H9 (cell line): ENCODE results near the gene YWHAH. TPM values are rescaled to one million over a fixed set of nuclear protein-coding genes. Genes with fewer than 3 reads are reported as not detected.

Source experiments
- DNase-seq: peaks from one replicate; pipeline ENCODE4 v3.0.0-alpha.2; 2017
- H2AFZ ChIP-seq: one replicate; pipeline ENCODE4 v1.6.1; 2013; ENCODE audit warnings: mild to moderate bottlenecking, low read length, control low read depth, moderate library complexity
- H2AK5ac ChIP-seq: 2 replicates; pipeline ENCODE4 v1.6.1; 2013; ENCODE audit warnings: low read length, control low read depth, mixed read lengths; ENCODE audit not compliant: insufficient read length
- H2BK120ac ChIP-seq: one replicate; pipeline ENCODE4 v1.6.1; 2013; ENCODE audit warnings: low read depth, mild to moderate bottlenecking, low read length, control low read depth, inconsistent platforms; ENCODE audit not compliant: poor library complexity, severe bottlenecking
- H2BK12ac ChIP-seq: 2 replicates; pipeline ENCODE4 v1.6.1; 2013; ENCODE audit warnings: low read length, control low read depth, mixed read lengths, low read depth; ENCODE audit not compliant: insufficient read length
- H2BK15ac ChIP-seq: 2 replicates; pipeline ENCODE4 v1.6.1; 2013; ENCODE audit warnings: low read depth, low read length, control low read depth
- H2BK20ac ChIP-seq: one replicate; pipeline ENCODE4 v1.6.1; 2013; ENCODE audit warnings: low read depth, mild to moderate bottlenecking, low read length, control low read depth, inconsistent platforms; ENCODE audit not compliant: poor library complexity, severe bottlenecking
- H2BK5ac ChIP-seq: 2 replicates; pipeline ENCODE4 v1.6.1; 2013; ENCODE audit warnings: low read length, control low read depth, mixed read lengths; ENCODE audit not compliant: insufficient read length
- H3K14ac ChIP-seq: 2 replicates; pipeline ENCODE4 v1.6.1; 2013; ENCODE audit warnings: low read length, control low read depth; ENCODE audit not compliant: insufficient read depth
- H3K18ac ChIP-seq: 2 replicates; pipeline ENCODE4 v1.6.1; 2013; ENCODE audit warnings: low read depth, mild to moderate bottlenecking, mixed read lengths, low read length, control low read depth; ENCODE audit not compliant: insufficient read length
- H3K23ac ChIP-seq: 2 replicates; pipeline ENCODE4 v1.6.1; 2013; ENCODE audit warnings: low read length, control low read depth, mixed read lengths, low read depth; ENCODE audit not compliant: insufficient read length
- H3K23me2 ChIP-seq: 2 replicates; pipeline ENCODE4 v1.6.1; 2013; ENCODE audit warnings: low read depth, mild to moderate bottlenecking, mixed read lengths, low read length, control low read depth; ENCODE audit not compliant: insufficient read length, poor library complexity, severe bottlenecking
- H3K27ac ChIP-seq: 2 replicates; pipeline ENCODE4 v1.5.1; 2013; ENCODE audit warnings: low read length, control low read depth, mixed read lengths, low read depth; ENCODE audit not compliant: insufficient read length
- H3K27me3 ChIP-seq: 2 replicates; pipeline ENCODE4 v1.6.1; 2013; ENCODE audit warnings: low read length, control low read depth, inconsistent platforms; ENCODE audit not compliant: insufficient read depth
- H3K4ac ChIP-seq: 2 replicates; pipeline ENCODE4 v1.6.1; 2013; ENCODE audit warnings: low read depth, mild to moderate bottlenecking, control low read depth, inconsistent platforms, low read length, moderate library complexity
- H3K4me1 ChIP-seq: 2 replicates; pipeline ENCODE4 v1.6.1; 2013; ENCODE audit warnings: low read length, control low read depth, inconsistent platforms; ENCODE audit not compliant: insufficient read depth
- H3K4me2 ChIP-seq: 2 replicates; pipeline ENCODE4 v1.6.1; 2013; ENCODE audit warnings: low read length, control low read depth, mixed read lengths; ENCODE audit not compliant: insufficient read length, insufficient read depth
- H3K56ac ChIP-seq: 2 replicates; pipeline ENCODE4 v1.6.1; 2013; ENCODE audit warnings: low read depth, mild to moderate bottlenecking, mixed read lengths, low read length, control low read depth; ENCODE audit not compliant: insufficient read length
- H3K79me1 ChIP-seq: 2 replicates; pipeline ENCODE4 v1.6.1; 2013; ENCODE audit warnings: low read depth, mild to moderate bottlenecking, moderate library complexity, low read length, control low read depth, inconsistent platforms; ENCODE audit not compliant: insufficient read depth, poor library complexity, severe bottlenecking
- H3K79me2 ChIP-seq: 2 replicates; pipeline ENCODE4 v1.6.1; 2013; ENCODE audit warnings: low read length, control low read depth, inconsistent platforms; ENCODE audit not compliant: insufficient read depth
- H3K9ac ChIP-seq: 2 replicates; pipeline ENCODE4 v1.6.1; 2013; ENCODE audit warnings: low read length, control low read depth, mixed read lengths; ENCODE audit not compliant: insufficient read length; ENCODE audit errors: extremely low read depth
- H3K9me3 ChIP-seq: one replicate; pipeline ENCODE4 v1.6.1; 2013; ENCODE audit warnings: low read depth, low read length, inconsistent platforms; ENCODE audit not compliant: control insufficient read depth
- H3T11ph ChIP-seq: one replicate; pipeline ENCODE4 v1.6.1; 2013; ENCODE audit warnings: mild to moderate bottlenecking, low read length, control low read depth, inconsistent platforms
- H4K20me1 ChIP-seq: one replicate; pipeline ENCODE4 v1.6.1; 2013; ENCODE audit not compliant: control insufficient read depth, insufficient read length, insufficient read depth
- H4K5ac ChIP-seq: 2 replicates; pipeline ENCODE4 v1.6.1; 2013; ENCODE audit warnings: low read depth, mild to moderate bottlenecking, mixed read lengths, low read length, control low read depth; ENCODE audit not compliant: insufficient read length
- H4K8ac ChIP-seq: replicated peaks from 2 replicates; pipeline ENCODE4 v1.6.1; 2013; ENCODE audit warnings: low read length, control low read depth, mixed read lengths, low read depth; ENCODE audit not compliant: insufficient read length
- H4K91ac ChIP-seq: 2 replicates; pipeline ENCODE4 v1.6.1; 2013; ENCODE audit warnings: low read depth, mild to moderate bottlenecking, moderate library complexity, mixed read lengths, low read length, control low read depth; ENCODE audit not compliant: insufficient read length
- H3K27ac Mint-ChIP-seq, 3 experiments: 2 replicates in 2 of 3; 3 replicates in 1 of 3; pipeline ENCODE4 v1.8.0; 2020 to 2021; ENCODE audit warnings: mixed read lengths in 3 of 3, mild to moderate bottlenecking in 1 of 3, moderate library complexity in 1 of 3
- H3K27me3 Mint-ChIP-seq: 2 replicates; pipeline ENCODE4 v1.8.0; 2021; ENCODE audit warnings: low read depth, mild to moderate bottlenecking, moderate library complexity, mixed read lengths
- H3K36me3 Mint-ChIP-seq, 3 experiments: 2 replicates in 2 of 3; 3 replicates in 1 of 3; pipeline ENCODE4 v1.8.0; 2020 to 2021; ENCODE audit warnings: low read depth in 3 of 3, mixed read lengths in 3 of 3; ENCODE audit not compliant: insufficient read depth in 1 of 3
- H3K4me1 Mint-ChIP-seq, 2 experiments: 2 replicates each; pipeline ENCODE4 v1.8.0; 2020; ENCODE audit warnings: mixed read lengths in 2 of 2
- H3K4me3 Mint-ChIP-seq, 2 experiments: 2 replicates in 1 of 2; 3 replicates in 1 of 2; pipeline ENCODE4 v1.8.0; 2020 to 2021; ENCODE audit warnings: mild to moderate bottlenecking in 2 of 2, mixed read lengths in 2 of 2, moderate library complexity in 1 of 2
- H3K9me3 Mint-ChIP-seq, 2 experiments: 2 replicates in 1 of 2; 3 replicates in 1 of 2; pipeline ENCODE4 v1.8.0; 2020; ENCODE audit warnings: mild to moderate bottlenecking in 2 of 2, mixed read lengths in 2 of 2, moderate library complexity in 1 of 2
- WGBS: extraction: QIAGEN DNeasy Blood & Tissue Kit; methylation state at CpG from one replicate; pipeline ENCODE4 v1.1.7; 2013; ENCODE audit warnings: missing lambda C conversion rate, low lambda C conversion rate, mixed read lengths; ENCODE audit not compliant: insufficient read length; ENCODE audit errors: extremely low coverage; 5-methylcytosine and 5-hydroxymethylcytosine counted together
- total RNA-seq: library from RNA; stranded (reverse); gene quantifications from 2 replicates; pipeline ENCODE4 v1.2.1, GENCODE V29; 2021
- TF ChIP-seq, protein P1 (sequence below): fragments of 200-600 bp; sonication (generic); conservative IDR thresholded peaks from 3 replicates; pipeline ENCODE4 v1.8.0; 2021; ENCODE audit warnings: antibody characterized with exemption, mild to moderate bottlenecking

YWHAH gene
- total RNA-seq, 1 experiment from 2014 or later = 250 TPM

DNA sequence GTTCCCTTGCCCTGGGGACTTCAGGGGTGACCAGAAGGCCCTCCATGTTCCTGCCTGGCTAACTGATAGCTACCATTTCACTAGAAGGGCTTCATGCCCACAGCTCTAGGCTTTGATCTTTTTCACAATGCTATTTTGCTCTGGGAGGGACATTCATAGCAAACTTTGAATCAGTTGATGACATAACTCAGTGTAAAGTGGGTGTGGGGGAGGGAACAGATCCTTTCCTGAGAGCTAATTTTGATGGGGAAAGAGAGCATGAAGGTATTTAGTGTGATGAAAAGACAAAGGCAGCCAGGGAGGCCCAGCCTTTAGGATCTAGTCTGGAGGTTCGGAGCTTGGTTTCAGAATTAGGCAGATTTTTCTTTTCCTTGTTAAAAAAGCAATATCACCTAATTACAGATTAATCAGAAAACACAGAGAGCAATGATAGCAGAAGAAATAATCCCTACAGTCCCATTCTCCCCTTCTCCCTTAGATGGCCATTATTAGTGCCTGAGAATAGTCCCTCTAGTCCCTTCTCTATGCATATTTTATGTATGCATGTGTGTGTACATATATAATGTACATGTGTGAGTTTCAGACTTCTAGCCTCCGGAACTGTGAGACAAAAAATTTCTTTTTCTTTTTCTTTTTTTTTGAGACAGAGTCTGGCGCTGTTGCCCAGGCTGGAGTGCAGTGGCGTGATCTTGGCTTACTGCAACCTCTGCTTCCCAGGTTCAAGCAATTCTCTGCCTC, 46.9 kb downstream of the YWHAH start:
- H4K20me1 ChIP-seq = no peaks in the 10 kb centered on the region
- H3K4ac ChIP-seq = no peak overlapping the region
- Mint-ChIP-seq H3K27ac (no peak overlapping the region), H3K9me3 (no peaks in the 10 kb centered on the region), H3K36me3 (no peaks in the 10 kb centered on the region), H3K27me3 (peaks cover 44% of the 10 kb centered on the region), H3K4me1 (no peaks in the 10 kb centered on the region), H3K4me3 (no peak overlapping the region)
- H3K18ac ChIP-seq = no peak overlapping the region
- H2BK15ac ChIP-seq = no peak overlapping the region
- no peak overlapping the region for H4K8ac ChIP-seq
- H2BK5ac ChIP-seq = no peak overlapping the region
- no peak overlapping the region for H3K23ac ChIP-seq
- WGBS = no CpG with 5 or more reads among the region's 4 CpGs
- no peaks in the 10 kb centered on the region for H3K9me3 ChIP-seq
- H2AFZ ChIP-seq = no peak overlapping the region
- DNase-seq = no peak
- no peak overlapping the region for H3K9ac ChIP-seq
- H4K5ac ChIP-seq = no peak overlapping the region
- no peak overlapping the region for H3K56ac ChIP-seq
- H3K4me2 ChIP-seq = no peak overlapping the region
- no peaks in the 10 kb centered on the region for H3K4me1 ChIP-seq
- no peaks in the 10 kb centered on the region for H3K27me3 ChIP-seq
- no peaks in the 10 kb centered on the region for H3K79me2 ChIP-seq
- no peak overlapping the region for H3T11ph ChIP-seq
- no peak overlapping the region for H3K14ac ChIP-seq
- H2BK20ac ChIP-seq = no peak overlapping the region
- H3K23me2 ChIP-seq = no peaks in the 10 kb centered on the region
- TF ChIP-seq, protein P1, sequence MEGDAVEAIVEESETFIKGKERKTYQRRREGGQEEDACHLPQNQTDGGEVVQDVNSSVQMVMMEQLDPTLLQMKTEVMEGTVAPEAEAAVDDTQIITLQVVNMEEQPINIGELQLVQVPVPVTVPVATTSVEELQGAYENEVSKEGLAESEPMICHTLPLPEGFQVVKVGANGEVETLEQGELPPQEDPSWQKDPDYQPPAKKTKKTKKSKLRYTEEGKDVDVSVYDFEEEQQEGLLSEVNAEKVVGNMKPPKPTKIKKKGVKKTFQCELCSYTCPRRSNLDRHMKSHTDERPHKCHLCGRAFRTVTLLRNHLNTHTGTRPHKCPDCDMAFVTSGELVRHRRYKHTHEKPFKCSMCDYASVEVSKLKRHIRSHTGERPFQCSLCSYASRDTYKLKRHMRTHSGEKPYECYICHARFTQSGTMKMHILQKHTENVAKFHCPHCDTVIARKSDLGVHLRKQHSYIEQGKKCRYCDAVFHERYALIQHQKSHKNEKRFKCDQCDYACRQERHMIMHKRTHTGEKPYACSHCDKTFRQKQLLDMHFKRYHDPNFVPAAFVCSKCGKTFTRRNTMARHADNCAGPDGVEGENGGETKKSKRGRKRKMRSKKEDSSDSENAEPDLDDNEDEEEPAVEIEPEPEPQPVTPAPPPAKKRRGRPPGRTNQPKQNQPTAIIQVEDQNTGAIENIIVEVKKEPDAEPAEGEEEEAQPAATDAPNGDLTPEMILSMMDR = no peak
- H3K79me1 ChIP-seq = no peaks in the 10 kb centered on the region
- H2BK120ac ChIP-seq = no peak overlapping the region
- H4K91ac ChIP-seq = no peak overlapping the region
- H2AK5ac ChIP-seq = no peak overlapping the region
- H2BK12ac ChIP-seq = no peak overlapping the region
- H3K27ac ChIP-seq = no peak overlapping the region
